Mucosa of descending colon (tissue), 3 donors: Measurements from ENCODE around the gene ARL2. TPM values are rescaled to one million over a fixed set of nuclear protein-coding genes. Genes with fewer than 3 reads are reported as not detected.

Experiments used
- ATAC-seq: fragments of 200-7000 bp; cut with Tn5 transposase; one replicate; pipeline ENCODE4 v1.9.1; 2020; ENCODE audit warnings: mild to moderate bottlenecking, moderate library complexity
- DNase-seq, 3 donors: peaks; one replicate each; pipeline ENCODE4 v3.0.0-alpha.2; 2020
- H3K36me3 ChIP-seq: fragments of 200-600 bp; one replicate; pipeline ENCODE4 v1.8.0; 2021; ENCODE audit warnings: low read depth, mild to moderate bottlenecking
- H3K4me1 ChIP-seq: fragments of 200-600 bp; one replicate; pipeline ENCODE4 v1.8.0; 2021; ENCODE audit warnings: low read depth, mild to moderate bottlenecking
- H3K4me3 ChIP-seq: fragments of 200-600 bp; one replicate; pipeline ENCODE4 v1.8.0; 2021; ENCODE audit warnings: mild to moderate bottlenecking
- H3K9me3 ChIP-seq: fragments of 200-600 bp; one replicate; pipeline ENCODE4 v1.8.0; 2021; ENCODE audit warnings: mild to moderate bottlenecking
- intact Hi-C, 2 donors: fragments of 100-400 bp; cut with DNase I in 1 of 2; cut with micrococcal nuclease in 1 of 2; formaldehyde crosslinking; loops; one replicate each; pipeline versions ENCODE4 v1.11.0 to v1.11.1; 2022; cut with DNase I, micrococcal nuclease
- total RNA-seq, 3 donors: library from RNA; stranded (reverse); fragmentation: NEBNext Ultra II Directional in 2 of 3; extraction: Animal tissue kit (Norgen Biotek cat#: 25700) in 2 of 3; gene quantifications; one replicate each; pipeline versions ENCODE4 v1.2.1 to v1.2.4, GENCODE V29; 2021 to 2023
- TF ChIP-seq, protein P1 (sequence below): fragments of 200-600 bp; IDR thresholded peaks from one replicate; pipeline ENCODE4 v1.8.0; 2022; ENCODE audit warnings: antibody characterized with exemption, mild to moderate bottlenecking
- donor health status: DM: no; HTN: no; CAD: no; lungs with moderate emphysema.
- donor health status: DM: no; HTN: no; CAD: no.
- donor health status: DM: no; HTN: yes; CAD: no.

Gene ARL2
- total RNA-seq, 3 donors from 2014 or later: 70.1 to 90.6 (median 71.4) TPM

DNA sequence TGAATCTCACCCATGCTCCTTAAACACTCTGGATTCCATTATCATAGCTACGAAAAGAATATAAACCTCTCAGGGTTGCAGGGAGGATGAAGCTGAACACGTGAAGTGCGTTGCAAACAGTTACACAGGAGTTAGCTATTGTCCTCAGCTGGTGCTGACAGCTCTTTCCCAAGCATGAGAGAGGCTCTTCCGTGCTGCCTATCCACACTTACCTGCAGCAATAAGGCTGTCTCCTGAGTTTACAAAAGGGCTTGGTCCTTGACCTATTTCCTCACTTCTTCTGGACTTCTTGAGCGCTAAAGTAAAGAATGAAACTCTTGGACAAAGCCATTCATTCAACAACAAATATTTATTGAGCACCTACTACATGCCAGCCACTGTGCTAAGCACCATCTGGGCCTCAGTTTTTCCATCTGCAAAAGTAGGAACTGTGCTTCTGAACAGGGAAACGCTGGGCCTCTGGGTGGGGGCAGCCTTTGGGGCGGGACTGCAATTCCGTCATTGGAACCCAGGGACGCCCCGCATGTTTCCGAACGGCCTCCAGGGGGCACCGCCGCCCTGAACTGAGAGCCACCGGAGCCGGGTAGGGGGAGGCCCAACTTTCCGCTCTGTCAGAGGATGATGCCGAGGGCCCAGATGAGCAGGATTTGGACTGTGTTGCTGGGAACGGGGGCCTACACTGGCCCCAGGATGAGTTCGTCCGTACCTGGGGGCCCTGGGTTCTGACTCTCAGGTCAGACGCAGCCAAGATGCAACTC is 651 bp upstream of the ARL2 start:
- intact Hi-C loops: no loop called here
- peak overlapping the region; percentile 54 for H3K4me3 ChIP-seq
- peaks cover 14% of the 10 kb centered on the region for H3K4me1 ChIP-seq
- ATAC-seq (peak; percentile 92), DNase-seq (peak; percentile 95 to 96 (median 96))
- H3K36me3 ChIP-seq: no peaks in the 10 kb centered on the region
- TF ChIP-seq, protein P1, sequence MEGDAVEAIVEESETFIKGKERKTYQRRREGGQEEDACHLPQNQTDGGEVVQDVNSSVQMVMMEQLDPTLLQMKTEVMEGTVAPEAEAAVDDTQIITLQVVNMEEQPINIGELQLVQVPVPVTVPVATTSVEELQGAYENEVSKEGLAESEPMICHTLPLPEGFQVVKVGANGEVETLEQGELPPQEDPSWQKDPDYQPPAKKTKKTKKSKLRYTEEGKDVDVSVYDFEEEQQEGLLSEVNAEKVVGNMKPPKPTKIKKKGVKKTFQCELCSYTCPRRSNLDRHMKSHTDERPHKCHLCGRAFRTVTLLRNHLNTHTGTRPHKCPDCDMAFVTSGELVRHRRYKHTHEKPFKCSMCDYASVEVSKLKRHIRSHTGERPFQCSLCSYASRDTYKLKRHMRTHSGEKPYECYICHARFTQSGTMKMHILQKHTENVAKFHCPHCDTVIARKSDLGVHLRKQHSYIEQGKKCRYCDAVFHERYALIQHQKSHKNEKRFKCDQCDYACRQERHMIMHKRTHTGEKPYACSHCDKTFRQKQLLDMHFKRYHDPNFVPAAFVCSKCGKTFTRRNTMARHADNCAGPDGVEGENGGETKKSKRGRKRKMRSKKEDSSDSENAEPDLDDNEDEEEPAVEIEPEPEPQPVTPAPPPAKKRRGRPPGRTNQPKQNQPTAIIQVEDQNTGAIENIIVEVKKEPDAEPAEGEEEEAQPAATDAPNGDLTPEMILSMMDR: peak; percentile 79
- H3K9me3 ChIP-seq: no peaks in the 10 kb centered on the region

DNA sequence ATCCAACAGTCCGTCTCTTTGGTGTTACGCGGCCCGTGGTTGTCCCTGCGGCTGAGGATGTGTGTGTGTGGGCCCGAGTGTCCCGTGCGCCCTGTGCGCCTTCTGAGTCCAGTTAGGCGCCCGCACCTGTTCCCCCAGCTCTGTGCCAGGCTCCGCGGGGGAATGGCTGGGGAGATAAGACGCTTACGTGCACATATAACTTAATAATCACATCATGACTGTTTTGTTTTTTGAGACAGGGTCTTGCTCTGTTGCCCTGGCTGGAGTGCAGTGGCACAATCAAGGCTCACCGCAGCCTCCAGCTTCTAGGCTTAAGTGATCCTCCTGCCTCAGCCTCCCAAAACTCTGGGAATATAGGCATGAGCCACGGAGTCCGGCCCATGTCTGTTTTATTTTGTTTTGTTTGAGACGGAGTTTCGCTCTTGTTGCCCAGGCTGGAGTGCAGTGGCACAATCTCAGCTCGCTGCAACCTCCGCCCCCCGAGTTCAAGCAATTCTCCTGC is 817 bp downstream of the ARL2 start:
- Histone ChIP-seq H3K36me3 (no peaks in the 10 kb centered on the region), H3K4me1 (peaks cover 14% of the 10 kb centered on the region), H3K9me3 (no peaks in the 10 kb centered on the region), H3K4me3 (peak overlapping the region; percentile 54)
- TF ChIP-seq, protein P1: no peak
- intact Hi-C loops: no loop called here
- DNase-seq (peak in 1 of 3 donors; percentile 53), ATAC-seq (peak; percentile 28)

DNA sequence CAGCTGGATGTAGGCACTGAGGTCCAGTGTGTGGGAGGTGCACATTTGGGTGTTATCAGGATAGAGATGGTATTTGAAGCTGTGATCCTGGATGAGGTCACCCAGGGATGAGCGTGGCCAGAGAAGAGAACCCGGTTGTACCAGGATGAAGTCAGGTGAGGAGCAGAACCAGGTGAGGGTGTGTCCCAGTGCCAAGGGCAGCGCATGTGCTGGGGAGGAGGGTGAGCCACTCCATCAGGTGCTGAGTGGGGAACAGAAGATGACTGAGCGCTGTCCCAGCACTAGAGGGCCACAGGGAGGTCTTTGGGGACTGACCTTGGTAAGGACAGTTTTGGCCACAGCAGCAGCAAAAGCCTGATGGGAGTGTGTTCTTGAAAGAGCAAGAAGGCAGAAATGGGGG is 2.7 kb downstream of the ARL2 start:
- intact Hi-C loops: no loop called here
- H3K36me3 ChIP-seq: no peaks in the 10 kb centered on the region
- H3K4me3 ChIP-seq: no peak overlapping the region
- H3K9me3 ChIP-seq: no peaks in the 10 kb centered on the region
- DNase-seq (no peak), ATAC-seq (no peak)
- H3K4me1 ChIP-seq: peaks cover 14% of the 10 kb centered on the region
- TF ChIP-seq, protein P1: no peak

DNA sequence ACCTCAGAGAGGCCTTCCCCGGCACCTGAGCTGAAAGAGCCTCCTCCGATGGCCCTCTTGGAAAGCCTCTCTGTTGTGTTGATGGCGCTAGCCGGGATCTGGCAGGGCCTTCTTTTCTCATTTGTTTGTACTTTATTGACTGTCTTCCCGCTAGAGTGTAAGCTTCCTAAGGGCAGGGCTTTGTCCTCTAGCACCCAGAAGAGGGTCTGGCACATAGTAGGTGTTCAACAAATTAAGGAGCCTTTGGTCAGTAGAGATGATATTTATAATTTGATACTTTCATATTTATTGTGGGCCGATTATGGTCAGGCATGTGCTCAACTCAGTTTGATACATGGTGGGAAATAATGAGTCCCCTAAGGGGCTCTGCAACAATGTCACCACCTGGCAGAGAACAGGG is 4.0 kb downstream of the ARL2 start:
- ATAC-seq: no peak
- DNase-seq: no peak
- Histone ChIP-seq H3K36me3 (no peaks in the 10 kb centered on the region), H3K4me1 (peaks cover 11% of the 10 kb centered on the region), H3K4me3 (no peak overlapping the region), H3K9me3 (no peaks in the 10 kb centered on the region)
- TF ChIP-seq, protein P1: no peak
- intact Hi-C loops: no loop called here

DNA sequence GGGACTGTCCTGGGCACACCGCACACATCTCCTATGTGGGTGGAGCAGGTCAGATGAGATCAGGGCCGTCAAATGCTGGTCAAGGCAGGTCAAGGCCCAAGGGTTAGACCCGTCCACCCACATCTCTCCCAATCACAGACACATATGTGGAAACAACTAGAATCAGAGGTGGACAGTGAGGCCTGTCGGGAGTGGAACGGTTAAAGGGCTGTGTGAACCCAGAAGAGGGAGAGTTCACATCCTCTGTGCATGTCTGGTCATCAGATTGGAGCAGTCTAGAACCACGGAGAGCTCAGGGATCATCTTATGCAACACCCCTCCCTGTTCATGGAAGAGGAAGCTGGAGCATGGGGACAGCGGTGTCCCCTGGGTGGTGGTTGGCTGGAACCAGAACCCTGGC is 5.9 kb downstream of the ARL2 start:
- Histone ChIP-seq H3K4me3 (no peak overlapping the region), H3K36me3 (no peaks in the 10 kb centered on the region), H3K4me1 (peaks cover 7% of the 10 kb centered on the region), H3K9me3 (no peaks in the 10 kb centered on the region)
- TF ChIP-seq, protein P1: no peak
- no peak for DNase-seq
- intact Hi-C loops: no loop called here
- ATAC-seq: no peak
